Heart left ventricle (tissue), 13 donors: ENCODE data around the gene ARHGEF7.

Source experiments
- CTCF ChIP-seq, 12 donors: fragments of 200-600 bp; sonication (generic) in 4 of 12; IDR thresholded peaks; one replicate each; pipeline versions ENCODE4 v1.5.0 to v1.8.0; 2018 to 2022; ENCODE audit warnings: antibody characterized with exemption in 12 of 12, mild to moderate bottlenecking in 5 of 12
- POLR2A ChIP-seq, 2 donors: fragments of 450-650 bp; IDR thresholded peaks; one replicate each; pipeline ENCODE4 v1.6.1; 2017; ENCODE audit warnings: antibody characterized with exemption in 2 of 2, mild to moderate bottlenecking in 2 of 2, moderate library complexity in 2 of 2
- donor health status: ischemic (EF 13 %, LVEDD 7.1; RV severe dilation, severe dysfunction).
- donor health status: DM: no; HTN: yes; CAD: no.
- donor health status: DM: no; HTN: no; CAD: no.
- donor health status: ischemic (EF 25% LVEDD 6.9; RV normal size, moderate dysfunction).
- donor health status: ischemic (EF 25% LVEDD 5.7; RV mildly dilated, moderate dysfunction).
- donor health status: ischemic (EF 35%, LVEDD 5.7; RV mildly dilated, moderate dysfunction).
- donor health status: nonischemic (EF 11% LVEDD 7.7; RV severe dilation, severe dysfunction).
- donor health status: DM: yes; HTN: yes; CAD: no.
- donor health status: PGD.
- donor health status: ischemic (EF 29% LVEDD 5.4; RV normal size, mild dysfunction).
- donor health status: nonischemic (EF 23%, LVEDD 6.1; RV moderate dilation, normal function).

DNA sequence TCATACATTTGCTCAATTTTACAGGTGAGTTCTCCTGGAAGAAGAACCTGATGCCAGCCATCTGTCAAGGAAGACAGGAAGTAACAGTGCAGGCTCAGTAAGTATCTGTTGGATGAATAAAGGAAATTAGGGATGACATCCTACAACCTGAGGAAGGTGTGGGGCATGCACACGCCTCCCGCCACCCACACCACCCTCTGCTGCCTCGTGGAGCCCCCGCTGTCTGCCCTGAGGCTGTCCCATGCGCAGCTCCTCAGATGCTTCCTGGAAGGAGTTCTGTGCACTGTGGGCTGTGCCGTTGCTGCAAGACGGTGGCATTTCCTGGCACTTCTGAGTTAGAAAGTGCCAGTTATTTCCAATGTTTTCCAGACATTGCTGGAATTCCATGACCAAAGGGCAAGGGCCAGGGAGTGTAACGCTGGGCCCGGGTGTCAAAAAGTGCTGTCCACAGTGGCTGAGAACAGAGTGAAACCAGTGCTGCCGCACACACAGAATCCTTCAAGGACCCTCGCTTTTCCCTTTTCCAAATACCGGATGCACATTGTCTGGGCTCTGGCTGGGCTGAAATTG is 201.1 kb downstream of the ARHGEF7 start:
- no peak for TF ChIP-seq CTCF (IDR thresholded peaks at IDR 0.05)
- no peak for TF ChIP-seq POLR2A (IDR thresholded peaks at IDR 0.05)
